ENCODE data around the gene TAF4. TPM values are rescaled to one million over a fixed set of nuclear protein-coding genes. Genes with fewer than 3 reads are reported as not detected.
"Not testable (repeated sequence)": the region's sequence is repeated elsewhere in the genome, so short reads cannot be mapped to it uniquely, and the experiment has no call there.

TAF4 gene
- total RNA-seq, 2 donors from 2014 or later, result 13.4 to 14.5 TPM

- Mint-ChIP-seq H3K27ac (no peak overlapping the region), H3K9me3 (no peaks in the 10 kb centered on the region), H3K4me3 (no peak overlapping the region), H3K27me3 (peaks cover 12% of the 10 kb centered on the region), H3K36me3 (ENCODE audit: low read depth) (no peaks in the 10 kb centered on the region), H3K4me1 (no peaks in the 10 kb centered on the region)
- ATAC-seq (replicated peaks), result no peak
Measured at GRCh38 chr20:61949714-61950640, 115.7 kb downstream of the TAF4 start.

- no peaks in the 10 kb centered on the region for H3K4me1 Mint-ChIP-seq
- H3K27ac Mint-ChIP-seq, result no peak overlapping the region
- no peaks in the 10 kb centered on the region for H3K9me3 Mint-ChIP-seq
- ATAC-seq (replicated peaks), result no peak
- H3K4me3 Mint-ChIP-seq, result no peak overlapping the region
- peaks cover 5% of the 10 kb centered on the region for H3K27me3 Mint-ChIP-seq
- no peaks in the 10 kb centered on the region for H3K36me3 Mint-ChIP-seq (ENCODE audit: low read depth)
Measured at GRCh38 chr20:61949363-61949713, 116.3 kb downstream of the TAF4 start.

GRCh38 chr20:61948586-61949362 lies 116.9 kb downstream of the TAF4 start:
- H3K9me3 Mint-ChIP-seq, result no peaks in the 10 kb centered on the region
- no peak for ATAC-seq (replicated peaks)
- H3K36me3 Mint-ChIP-seq (ENCODE audit: low read depth), result no peaks in the 10 kb centered on the region
- H3K27ac Mint-ChIP-seq, result no peak overlapping the region
- H3K4me3 Mint-ChIP-seq, result no peak overlapping the region
- no peaks in the 10 kb centered on the region for H3K4me1 Mint-ChIP-seq
- peaks cover 4% of the 10 kb centered on the region for H3K27me3 Mint-ChIP-seq

GRCh38 chr20:61948056-61948455 lies 117.6 kb downstream of the TAF4 start:
- H3K4me1 Mint-ChIP-seq; H3K27ac Mint-ChIP-seq; H3K27me3 Mint-ChIP-seq; H3K9me3 Mint-ChIP-seq; H3K4me3 Mint-ChIP-seq; ATAC-seq (replicated peaks); H3K36me3 Mint-ChIP-seq (ENCODE audit: low read depth): not testable (repeated sequence)

GRCh38 chr20:61945495-61945894 lies 120.2 kb downstream of the TAF4 start:
- not testable (repeated sequence) for H3K36me3 Mint-ChIP-seq (ENCODE audit: low read depth); H3K27ac Mint-ChIP-seq; H3K9me3 Mint-ChIP-seq; ATAC-seq (replicated peaks); H3K4me1 Mint-ChIP-seq; H3K27me3 Mint-ChIP-seq; H3K4me3 Mint-ChIP-seq

- not testable (repeated sequence) for H3K4me3 Mint-ChIP-seq; H3K27me3 Mint-ChIP-seq; H3K36me3 Mint-ChIP-seq (ENCODE audit: low read depth); H3K9me3 Mint-ChIP-seq; H3K4me1 Mint-ChIP-seq; H3K27ac Mint-ChIP-seq; ATAC-seq (replicated peaks)
Measured at GRCh38 chr20:61944967-61945366, 120.7 kb downstream of the TAF4 start.

GRCh38 chr20:61942526-61942925 lies 123.2 kb downstream of the TAF4 start:
- no peaks in the 10 kb centered on the region for H3K36me3 Mint-ChIP-seq (ENCODE audit: low read depth)
- no peaks in the 10 kb centered on the region for H3K4me1 Mint-ChIP-seq
- H3K4me3 Mint-ChIP-seq, result no peak overlapping the region
- no peaks in the 10 kb centered on the region for H3K27me3 Mint-ChIP-seq
- no peak for ATAC-seq (replicated peaks)
- no peaks in the 10 kb centered on the region for H3K9me3 Mint-ChIP-seq
- no peak overlapping the region for H3K27ac Mint-ChIP-seq

- ATAC-seq (replicated peaks), result no peak
- H3K27ac Mint-ChIP-seq, result no peak overlapping the region
- no peak overlapping the region for H3K4me3 Mint-ChIP-seq
- H3K9me3 Mint-ChIP-seq, result no peaks in the 10 kb centered on the region
- no peaks in the 10 kb centered on the region for H3K27me3 Mint-ChIP-seq
- H3K36me3 Mint-ChIP-seq (ENCODE audit: low read depth), result no peaks in the 10 kb centered on the region
- H3K4me1 Mint-ChIP-seq, result no peaks in the 10 kb centered on the region
Measured at GRCh38 chr20:61941721-61942405, 123.8 kb downstream of the TAF4 start.

GRCh38 chr20:61940976-61941720 lies 124.5 kb downstream of the TAF4 start:
- Mint-ChIP-seq H3K36me3 (ENCODE audit: low read depth) (no peaks in the 10 kb centered on the region), H3K27ac (no peak overlapping the region), H3K27me3 (no peaks in the 10 kb centered on the region), H3K9me3 (no peaks in the 10 kb centered on the region), H3K4me3 (no peak overlapping the region), H3K4me1 (no peaks in the 10 kb centered on the region)
- ATAC-seq (replicated peaks), result no peak

- H3K36me3 Mint-ChIP-seq (ENCODE audit: low read depth), result no peaks in the 10 kb centered on the region
- H3K4me3 Mint-ChIP-seq, result no peak overlapping the region
- no peaks in the 10 kb centered on the region for H3K9me3 Mint-ChIP-seq
- H3K27ac Mint-ChIP-seq, result no peak overlapping the region
- H3K27me3 Mint-ChIP-seq, result no peaks in the 10 kb centered on the region
- no peaks in the 10 kb centered on the region for H3K4me1 Mint-ChIP-seq
- ATAC-seq (replicated peaks), result no peak
Measured at GRCh38 chr20:61940491-61940890, 125.2 kb downstream of the TAF4 start.

GRCh38 chr20:61939691-61940360 lies 125.9 kb downstream of the TAF4 start:
- H3K27ac Mint-ChIP-seq, result no peak overlapping the region
- no peak overlapping the region for H3K4me3 Mint-ChIP-seq
- no peaks in the 10 kb centered on the region for H3K36me3 Mint-ChIP-seq (ENCODE audit: low read depth)
- no peaks in the 10 kb centered on the region for H3K9me3 Mint-ChIP-seq
- H3K4me1 Mint-ChIP-seq, result peaks cover 2% of the 10 kb centered on the region
- peaks cover 1% of the 10 kb centered on the region for H3K27me3 Mint-ChIP-seq
- no peak for ATAC-seq (replicated peaks)

- Mint-ChIP-seq H3K36me3 (ENCODE audit: low read depth) (no peaks in the 10 kb centered on the region), H3K27ac (no peak overlapping the region), H3K4me1 (peaks cover 3% of the 10 kb centered on the region), H3K27me3 (peaks cover 3% of the 10 kb centered on the region), H3K4me3 (no peak overlapping the region), H3K9me3 (no peaks in the 10 kb centered on the region)
- ATAC-seq (replicated peaks), result no peak
Measured at GRCh38 chr20:61938839-61939690, 126.6 kb downstream of the TAF4 start.
